ENCODE results near the gene CMC2. TPM values are rescaled to one million over a fixed set of nuclear protein-coding genes. Genes with fewer than 3 reads are reported as not detected.

CMC2 gene
- total and polyA plus RNA-seq, 10 of the 15 experiments (the other 5 are each of a cell fraction or from before 2014, with no cell fraction given) = 62.8 to 251 (median 157) TPM

DNA sequence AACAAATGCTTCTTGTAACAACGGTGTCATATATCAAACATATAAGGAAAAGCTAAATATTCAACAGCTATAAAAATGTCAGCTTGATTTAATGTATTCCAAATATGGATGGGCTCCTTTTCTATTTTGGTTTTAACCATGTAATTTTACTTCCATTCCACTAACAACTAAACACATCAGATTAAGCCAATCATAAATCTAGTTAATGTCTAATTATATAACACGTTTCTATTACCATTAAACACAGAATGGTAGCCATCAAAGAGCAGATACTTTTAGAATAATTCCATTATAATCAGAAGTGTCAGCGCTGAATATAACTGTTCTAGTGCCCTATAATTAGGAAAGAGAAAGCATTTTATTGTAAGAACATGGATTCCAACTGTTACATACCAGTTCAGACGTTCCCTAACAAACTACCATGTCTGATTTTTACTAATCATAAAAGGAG, 10.0 kb downstream of the CMC2 start:
- no peak for FAIRE-seq
- 21% methylated on average over 4 of the region's 4 CpGs for WGBS (ENCODE audit: insufficient coverage, insufficient replicate concordance, low lambda C conversion rate, missing lambda C conversion rate)
- no peak; the same call in 2 of the 3 replicates for ATAC-seq
- DNase-seq (ENCODE audit: low read depth, low spot score) = no peak
- TF ChIP-seq ASH2L (IDR thresholded peaks at IDR 0.05; ENCODE audit: borderline replicate concordance, low read depth) (no peak), TCF7 (IDR thresholded peaks at IDR 0.05; ENCODE audit: borderline replicate concordance) (peak; percentile 21; the same call in 1 of the 2 replicates)
- intact Hi-C loops (cut with micrococcal nuclease; ENCODE audit: unreplicated experiment) (no loop called here), in situ Hi-C loops (cut with MboI) (no loop called here)
- Histone ChIP-seq H3K4me2 (ENCODE audit: control insufficient read depth, insufficient read depth) (peak overlapping the region; percentile 80), H3K9ac (ENCODE audit: control insufficient read depth, insufficient read depth, low read length) (peak overlapping the region; percentile 67), H3K36me3 (ENCODE audit: control insufficient read depth in 2 of 2, insufficient read depth in 2 of 2, low read length in 1 of 2) (peaks cover 0 to 4% of the 10 kb centered on the region in 2 experiments; a peak in 3 of 4 replicates), H3K27ac (ENCODE audit: control insufficient read depth, insufficient read depth) (peak overlapping the region; percentile 83), H3K27me3 (replicated peaks in 1 of 2; ENCODE audit: control insufficient read depth in 2 of 2, insufficient read depth in 2 of 2, low read length in 1 of 2) (no peaks in the 10 kb centered on the region), H4K20me1 (ENCODE audit: control insufficient read depth, insufficient read depth) (no peaks in the 10 kb centered on the region), H3K4me1 (ENCODE audit: control insufficient read depth, insufficient read depth, low read length) (no peaks in the 10 kb centered on the region; the same call in 1 of the 2 replicates), H2AFZ (ENCODE audit: control insufficient read depth, low read depth, low read length) (peak overlapping the region; percentile 33), H3K4me3 (peak overlapping the region; percentile 60), H3K9me3 (replicated peaks; ENCODE audit: control insufficient read depth, insufficient read depth, low read length) (no peaks in the 10 kb centered on the region; the same call in 2 of the 3 replicates), H3K79me2 (ENCODE audit: control insufficient read depth, insufficient read depth, low read length) (peaks cover 82% of the 10 kb centered on the region)
- ChIA-PET RAD21 (ENCODE audit: unreplicated experiment) (interaction anchor here (0.6 to 1.7 kb wide), 4 partner anchors 8 to 80 kb away, joined by 3 to 6 read pairs (median 5); partner anchors contain the start of genes ATMIN and CENPN), CTCF (interaction anchor here (1.2 to 2.0 kb wide), 2 partner anchors 22 to 41 kb away, joined by 6 to 10 read pairs; no protein-coding TSS in a partner anchor), SMC1A (ENCODE audit: uncharacterized antibody, unreplicated experiment) (interaction anchor here (0.8 to 1.3 kb wide), 2 partner anchors 14 to 46 kb away, joined by 3 to 4 read pairs; no protein-coding TSS in a partner anchor), POLR2A (interaction anchor here (0.6 to 2.4 kb wide), 5 partner anchors 10 to 80 kb away, joined by 3 to 15 read pairs (median 3); partner anchors contain the start of genes C16orf46, CENPN and CMC2)
- BruUV-seq (replicated peaks) = no TSS peak

DNA sequence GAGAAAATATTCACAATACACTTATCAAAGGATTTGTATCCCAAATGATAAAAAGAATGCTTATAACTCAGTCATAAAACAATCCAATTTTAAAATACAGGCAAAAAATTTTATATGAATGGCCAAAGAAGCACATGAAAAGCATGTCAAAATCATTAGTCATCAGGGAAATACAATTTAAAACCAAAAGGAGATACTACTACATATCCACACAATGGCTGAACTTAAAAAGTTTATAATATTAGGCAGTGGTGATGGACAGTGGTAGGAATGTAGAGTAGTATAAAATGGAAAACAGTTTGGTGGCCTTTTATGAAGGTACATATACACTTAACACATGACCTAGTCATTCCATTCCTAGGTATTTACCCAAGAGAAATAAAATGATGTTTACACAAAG, 12.2 kb downstream of the CMC2 start:
- intact Hi-C loops (cut with micrococcal nuclease; ENCODE audit: unreplicated experiment) (no loop called here), in situ Hi-C loops (cut with MboI) (no loop called here)
- DNase-seq (ENCODE audit: low read depth, low spot score) (no peak), ATAC-seq (no peak), FAIRE-seq (no peak)
- TF ChIP-seq, protein P1, sequence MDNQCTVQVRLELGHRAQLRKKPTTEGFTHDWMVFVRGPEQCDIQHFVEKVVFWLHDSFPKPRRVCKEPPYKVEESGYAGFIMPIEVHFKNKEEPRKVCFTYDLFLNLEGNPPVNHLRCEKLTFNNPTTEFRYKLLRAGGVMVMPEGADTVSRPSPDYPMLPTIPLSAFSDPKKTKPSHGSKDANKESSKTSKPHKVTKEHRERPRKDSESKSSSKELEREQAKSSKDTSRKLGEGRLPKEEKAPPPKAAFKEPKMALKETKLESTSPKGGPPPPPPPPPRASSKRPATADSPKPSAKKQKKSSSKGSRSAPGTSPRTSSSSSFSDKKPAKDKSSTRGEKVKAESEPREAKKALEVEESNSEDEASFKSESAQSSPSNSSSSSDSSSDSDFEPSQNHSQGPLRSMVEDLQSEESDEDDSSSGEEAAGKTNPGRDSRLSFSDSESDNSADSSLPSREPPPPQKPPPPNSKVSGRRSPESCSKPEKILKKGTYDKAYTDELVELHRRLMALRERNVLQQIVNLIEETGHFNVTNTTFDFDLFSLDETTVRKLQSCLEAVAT (IDR thresholded peaks at IDR 0.05) = no peak
- TF ChIP-seq MEF2B (IDR thresholded peaks at IDR 0.05; ENCODE audit: partially characterized antibody, poor library complexity, severe bottlenecking) = no peak
- no peak for TF ChIP-seq SIN3A (IDR thresholded peaks at IDR 0.05; ENCODE audit: low read depth, low read length)
- SMC1A ChIA-PET (ENCODE audit: uncharacterized antibody, unreplicated experiment) = interaction anchor here (1.4 kb wide), 1 partner anchor 8 kb away, joined by 4 read pairs; no protein-coding TSS in a partner anchor
- H3K9me3 ChIP-seq (replicated peaks; ENCODE audit: control insufficient read depth, insufficient read depth, low read length) = no peaks in the 10 kb centered on the region; the same call in 2 of the 3 replicates
- RAD21 ChIA-PET (ENCODE audit: unreplicated experiment) = no interaction called here
- H3K4me1 ChIP-seq (ENCODE audit: control insufficient read depth, insufficient read depth, low read length) = no peaks in the 10 kb centered on the region; the same call in 1 of the 2 replicates
- no peak overlapping the region for H3K4me2 ChIP-seq (ENCODE audit: control insufficient read depth, insufficient read depth)
- no peak overlapping the region for H3K9ac ChIP-seq (ENCODE audit: control insufficient read depth, insufficient read depth, low read length)
- no peaks in the 10 kb centered on the region for H3K27me3 ChIP-seq (replicated peaks in 1 of 2; ENCODE audit: control insufficient read depth in 2 of 2, insufficient read depth in 2 of 2, low read length in 1 of 2)
- no peak overlapping the region for H3K4me3 ChIP-seq
- BruUV-seq (replicated peaks) = no TSS peak
- no peak overlapping the region for H2AFZ ChIP-seq (ENCODE audit: control insufficient read depth, low read depth, low read length)
- H3K36me3 ChIP-seq (ENCODE audit: control insufficient read depth in 2 of 2, insufficient read depth in 2 of 2, low read length in 1 of 2) = peaks cover 3 to 10% of the 10 kb centered on the region in 2 experiments
- CTCF ChIA-PET = interaction anchor here (1.5 to 2.6 kb wide), 2 partner anchors 10 to 20 kb away, joined by 6 to 22 read pairs; no protein-coding TSS in a partner anchor
- POLR2A ChIA-PET = interaction anchor here (1.5 kb wide), 1 partner anchor 12 kb away, joined by 5 read pairs; no protein-coding TSS in a partner anchor
- peaks cover 3% of the 10 kb centered on the region; the same call in 1 of the 2 replicates for H4K20me1 ChIP-seq (ENCODE audit: control insufficient read depth, insufficient read depth)
- no peak overlapping the region for H3K27ac ChIP-seq (ENCODE audit: control insufficient read depth, insufficient read depth)
- peaks cover 68% of the 10 kb centered on the region for H3K79me2 ChIP-seq (ENCODE audit: control insufficient read depth, insufficient read depth, low read length)

All from GM12878 (cell line).